Prostate gland (tissue), 2 donors: ENCODE data around the gene DRC7. TPM values are rescaled to one million over a fixed set of nuclear protein-coding genes. Genes with fewer than 3 reads are reported as not detected.

Experiments
- DNase-seq: peaks from one replicate; pipeline ENCODE4 v3.0.0-alpha.2; 2019; ENCODE audit warnings: low spot score
- H3K27ac ChIP-seq, 2 donors: fragments of 200-600 bp; sonication (generic); 2 replicates each; pipeline ENCODE4 v1.5.1; 2017 to 2019
- H3K27me3 ChIP-seq: fragments of 200-600 bp; sonication (generic); replicated peaks from 2 replicates; pipeline ENCODE4 v1.5.1; 2019; ENCODE audit not compliant: insufficient read depth
- H3K36me3 ChIP-seq, 2 donors: fragments of 200-600 bp; sonication (generic); 1 replicate in 1 of 2; 2 replicates in 1 of 2; pipeline versions ENCODE4 v1.5.1 to v1.8.1; 2017 to 2019
- H3K4me1 ChIP-seq: fragments of 200-600 bp; sonication (generic); replicated peaks from 2 replicates; pipeline ENCODE4 v1.5.1; 2019
- H3K4me3 ChIP-seq, 2 donors: fragments of 200-600 bp; sonication (generic); 2 replicates each; pipeline ENCODE4 v1.5.1; 2017 to 2019
- H3K9me3 ChIP-seq: fragments of 200-600 bp; sonication (generic); 2 replicates; pipeline ENCODE4 v1.5.1; 2017
- CTCF ChIP-seq, 4 experiments: fragments of 200-600 bp in 2 of 4; fragments of 450-650 bp in 2 of 4; sonication (generic) in 2 of 4; IDR thresholded peaks; 1 replicate in 3 of 4; 2 replicates in 1 of 4; pipeline ENCODE4 v1.5.1; 2016 to 2019; ENCODE audit warnings: antibody characterized with exemption in 4 of 4, mild to moderate bottlenecking in 2 of 4, moderate library complexity in 2 of 4
- POLR2A ChIP-seq: fragments of 450-650 bp; IDR thresholded peaks from one replicate; pipeline ENCODE4 v1.6.1; 2016; ENCODE audit warnings: antibody characterized with exemption, mild to moderate bottlenecking
- POLR2AphosphoS5 ChIP-seq: sonication (generic); formaldehyde crosslinking; IDR thresholded peaks from one replicate; pipeline ENCODE4 v1.6.1; 2017; ENCODE audit warnings: antibody characterized with exemption
- WGBS: methylation state at CpG from one replicate; pipeline ENCODE4 v1.1.5; 2018; 5-methylcytosine and 5-hydroxymethylcytosine counted together
- intact Hi-C: fragments of 100-400 bp; cut with DNase I; formaldehyde crosslinking; loops from one replicate; pipeline ENCODE4 v1.14.2; 2022
- total RNA-seq, 2 donors: library from RNA; depleted of rRNA; stranded (reverse); fragments of >200 nt; gene quantifications; one replicate each; pipeline ENCODE4 v1.1.0, GENCODE V29; 2016

The DRC7 gene
- total RNA-seq, 2 donors from 2014 or later: 5.5 TPM; not detected in 1

- no peak for TF ChIP-seq CTCF (IDR thresholded peaks at IDR 0.05)
- TF ChIP-seq POLR2A: no peak
- no peak for TF ChIP-seq POLR2AphosphoS5
- no peaks in the 10 kb centered on the region for H3K9me3 ChIP-seq
- H3K4me1 ChIP-seq: no peaks in the 10 kb centered on the region
- H3K27me3 ChIP-seq: no peaks in the 10 kb centered on the region
- DNase-seq: no peak
- no peaks in the 10 kb centered on the region for H3K36me3 ChIP-seq
- no peak overlapping the region for H3K4me3 ChIP-seq
- H3K27ac ChIP-seq: no peak overlapping the region
- WGBS: 77% methylated on average over 42 of the region's 44 CpGs
- intact Hi-C loops: loop anchor here (10.0 kb wide), 1 partner anchor 168 kb away; no protein-coding TSS in a partner anchor
Measured at GRCh38 chr16:57752581-57753447, 58.2 kb downstream of the DRC7 start.

GRCh38 chr16:57753448-57754353 is 59.1 kb downstream of the DRC7 start:
- no peaks in the 10 kb centered on the region for H3K4me1 ChIP-seq
- H3K27ac ChIP-seq: no peak overlapping the region
- H3K27me3 ChIP-seq: no peaks in the 10 kb centered on the region
- H3K9me3 ChIP-seq: no peaks in the 10 kb centered on the region
- WGBS: 91% methylated on average over 31 of the region's 32 CpGs
- intact Hi-C loops: loop anchor here (10.0 kb wide), 1 partner anchor 169 kb away; no protein-coding TSS in a partner anchor
- no peak for DNase-seq
- H3K36me3 ChIP-seq: no peaks in the 10 kb centered on the region
- H3K4me3 ChIP-seq: no peak overlapping the region
- TF ChIP-seq POLR2AphosphoS5 (no peak), POLR2A (no peak), CTCF (IDR thresholded peaks at IDR 0.05) (no peak)

- no peak for TF ChIP-seq POLR2AphosphoS5
- no peak for TF ChIP-seq CTCF (IDR thresholded peaks at IDR 0.05)
- TF ChIP-seq POLR2A: no peak
- no peak for DNase-seq
- no peak overlapping the region for H3K4me3 ChIP-seq
- H3K9me3 ChIP-seq: no peaks in the 10 kb centered on the region
- intact Hi-C loops: loop anchor here (5.0 to 10.0 kb wide), 3 partner anchors 48 to 248 kb away; partner anchors contain the start of genes KIFC3, USB1 and ZNF319
- 74% methylated on average over 9 of the region's 9 CpGs for WGBS
- no peak overlapping the region for H3K27ac ChIP-seq
- H3K36me3 ChIP-seq: no peaks in the 10 kb centered on the region
- no peaks in the 10 kb centered on the region for H3K27me3 ChIP-seq
- H3K4me1 ChIP-seq: no peaks in the 10 kb centered on the region
Measured at GRCh38 chr16:57754354-57755060, 59.9 kb downstream of the DRC7 start.

GRCh38 chr16:57755061-57755684 is 60.6 kb downstream of the DRC7 start:
- 81% methylated on average over 21 of the region's 24 CpGs for WGBS
- no peaks in the 10 kb centered on the region for H3K9me3 ChIP-seq
- H3K4me1 ChIP-seq: no peaks in the 10 kb centered on the region
- no peaks in the 10 kb centered on the region for H3K27me3 ChIP-seq
- intact Hi-C loops: loop anchor here (5.0 to 10.0 kb wide), 3 partner anchors 47 to 247 kb away; partner anchors contain the start of genes KIFC3, USB1 and ZNF319
- no peak overlapping the region for H3K4me3 ChIP-seq
- no peak for DNase-seq
- H3K27ac ChIP-seq: no peak overlapping the region
- H3K36me3 ChIP-seq: no peaks in the 10 kb centered on the region
- TF ChIP-seq POLR2A (no peak), CTCF (IDR thresholded peaks at IDR 0.05) (no peak), POLR2AphosphoS5 (no peak)
